Measurements from ENCODE around the gene GLG1. TPM values are rescaled to one million over a fixed set of nuclear protein-coding genes. Genes with fewer than 3 reads are reported as not detected.

Gene GLG1
- total RNA-seq, 1 donor from 2014 or later, result 153 TPM

DNA sequence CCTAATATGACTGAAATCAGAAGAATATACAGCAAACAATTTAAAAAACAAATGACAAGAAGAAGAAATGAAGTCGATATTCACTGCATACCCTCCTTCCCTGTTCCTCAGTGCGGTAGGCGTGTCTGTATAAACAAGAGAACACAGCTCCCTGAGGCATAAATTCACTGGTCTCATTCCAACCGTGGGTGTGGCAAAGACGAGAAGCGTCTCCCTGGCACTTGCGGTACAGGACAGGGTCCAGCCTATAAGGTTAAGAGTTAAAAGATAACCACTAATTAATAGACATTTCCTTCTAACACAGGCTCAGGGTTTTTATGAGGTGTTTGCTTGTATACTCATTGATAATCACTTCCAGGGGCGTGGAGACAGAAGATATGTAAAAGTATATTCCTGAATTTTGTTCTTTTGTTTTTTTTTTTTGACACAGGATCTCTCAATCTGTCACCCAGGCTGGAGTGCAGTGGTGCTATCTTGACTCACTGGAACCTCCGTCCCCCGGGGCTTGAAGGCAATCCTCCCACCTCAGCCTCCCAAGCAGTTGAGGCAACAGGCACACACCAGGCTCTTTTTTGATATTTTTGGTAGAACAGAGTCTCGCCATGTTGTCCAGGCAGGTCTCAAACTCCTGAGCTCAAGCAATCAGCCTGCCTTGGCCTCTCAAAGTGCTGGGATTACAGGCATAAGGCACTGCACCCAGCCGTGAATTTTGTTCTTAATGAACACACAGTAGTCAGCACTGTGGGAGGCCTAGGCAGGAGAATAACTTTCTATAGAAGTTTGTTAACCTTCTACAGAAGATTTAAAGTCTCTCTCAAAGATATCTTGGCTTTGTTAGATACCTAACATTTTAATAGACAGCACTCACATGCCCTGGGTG, 126.5 kb downstream of the GLG1 start:
- peaks cover 5% of the 10 kb centered on the region for H3K79me2 ChIP-seq (ENCODE audit: insufficient read depth, low read length)
- Mint-ChIP-seq H3K4me3 (ENCODE audit: unreplicated experiment) (no peak overlapping the region), H3K36me3 (ENCODE audit: low read depth, unreplicated experiment) (peaks cover 12% of the 10 kb centered on the region), H3K27me3 (ENCODE audit: low read depth, unreplicated experiment) (no peaks in the 10 kb centered on the region), H3K27ac (ENCODE audit: unreplicated experiment) (peak overlapping the region; percentile 18), H3K4me1 (ENCODE audit: low read depth, unreplicated experiment) (peaks cover 6% of the 10 kb centered on the region), H3K9me3 (ENCODE audit: unreplicated experiment) (no peaks in the 10 kb centered on the region)
- no peaks in the 10 kb centered on the region for H3K27me3 ChIP-seq (ENCODE audit: insufficient read depth, low read length)
- FAIRE-seq (no peak), DNase-seq (ENCODE audit: low read depth) (peak; percentile 33)
- no peak overlapping the region for H3K9ac ChIP-seq (ENCODE audit: low read length)
- no peak overlapping the region for H3K4me3 ChIP-seq (ENCODE audit: insufficient read depth, low read depth, low read length)
- no peak overlapping the region for H3K4me2 ChIP-seq (ENCODE audit: low read length)
- H3K4me1 ChIP-seq (ENCODE audit: insufficient read depth, low read length), result no peaks in the 10 kb centered on the region
- no peak overlapping the region for H3K27ac ChIP-seq (ENCODE audit: low read depth, low read length)
- no peak overlapping the region for H2AFZ ChIP-seq (ENCODE audit: low read depth, low read length)
- peaks cover 46% of the 10 kb centered on the region for H3K36me3 ChIP-seq (ENCODE audit: insufficient read depth, low read length)
- H4K20me1 ChIP-seq (ENCODE audit: insufficient read depth, low read length), result peaks cover 6% of the 10 kb centered on the region
- TF ChIP-seq EZH2 (IDR thresholded peaks at IDR 0.05; ENCODE audit: insufficient read depth, low read length), result no peak
- TF ChIP-seq, protein P1, sequence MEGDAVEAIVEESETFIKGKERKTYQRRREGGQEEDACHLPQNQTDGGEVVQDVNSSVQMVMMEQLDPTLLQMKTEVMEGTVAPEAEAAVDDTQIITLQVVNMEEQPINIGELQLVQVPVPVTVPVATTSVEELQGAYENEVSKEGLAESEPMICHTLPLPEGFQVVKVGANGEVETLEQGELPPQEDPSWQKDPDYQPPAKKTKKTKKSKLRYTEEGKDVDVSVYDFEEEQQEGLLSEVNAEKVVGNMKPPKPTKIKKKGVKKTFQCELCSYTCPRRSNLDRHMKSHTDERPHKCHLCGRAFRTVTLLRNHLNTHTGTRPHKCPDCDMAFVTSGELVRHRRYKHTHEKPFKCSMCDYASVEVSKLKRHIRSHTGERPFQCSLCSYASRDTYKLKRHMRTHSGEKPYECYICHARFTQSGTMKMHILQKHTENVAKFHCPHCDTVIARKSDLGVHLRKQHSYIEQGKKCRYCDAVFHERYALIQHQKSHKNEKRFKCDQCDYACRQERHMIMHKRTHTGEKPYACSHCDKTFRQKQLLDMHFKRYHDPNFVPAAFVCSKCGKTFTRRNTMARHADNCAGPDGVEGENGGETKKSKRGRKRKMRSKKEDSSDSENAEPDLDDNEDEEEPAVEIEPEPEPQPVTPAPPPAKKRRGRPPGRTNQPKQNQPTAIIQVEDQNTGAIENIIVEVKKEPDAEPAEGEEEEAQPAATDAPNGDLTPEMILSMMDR (IDR thresholded peaks at IDR 0.05; ENCODE audit: insufficient read depth, low read depth, low read length), result no peak
- no peaks in the 10 kb centered on the region for H3K9me3 ChIP-seq (ENCODE audit: insufficient read depth, low read depth, low read length)

DNA sequence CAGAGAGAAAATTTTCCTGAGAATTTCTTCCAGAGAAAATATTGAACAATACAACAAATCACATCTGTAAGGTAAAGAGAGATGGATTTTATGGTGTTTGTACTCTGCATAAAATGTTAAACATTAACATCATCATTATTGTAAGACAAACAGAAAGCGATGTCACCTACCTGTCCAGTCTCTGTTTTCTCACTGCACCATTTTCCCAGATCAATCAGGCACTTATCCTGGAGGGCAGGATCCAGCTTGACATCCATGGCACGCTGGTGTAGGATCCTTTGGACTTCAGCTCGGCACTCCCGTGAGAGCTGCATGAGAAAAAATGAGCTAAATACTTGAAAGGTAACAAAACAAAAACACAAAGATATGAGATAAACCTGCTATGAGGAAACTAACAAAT, 129.7 kb downstream of the GLG1 start:
- DNase-seq (ENCODE audit: low read depth), result no peak
- TF ChIP-seq, protein P1 (IDR thresholded peaks at IDR 0.05; ENCODE audit: insufficient read depth, low read depth, low read length), result no peak
- no peak for TF ChIP-seq EZH2 (IDR thresholded peaks at IDR 0.05; ENCODE audit: insufficient read depth, low read length)
- no peak overlapping the region for H3K27ac Mint-ChIP-seq (ENCODE audit: unreplicated experiment)
- Histone ChIP-seq H3K36me3 (ENCODE audit: insufficient read depth, low read length) (peaks cover 38% of the 10 kb centered on the region), H3K4me2 (ENCODE audit: low read length) (no peak overlapping the region), H4K20me1 (ENCODE audit: insufficient read depth, low read length) (peaks cover 6% of the 10 kb centered on the region), H2AFZ (ENCODE audit: low read depth, low read length) (no peak overlapping the region), H3K27me3 (ENCODE audit: insufficient read depth, low read length) (no peaks in the 10 kb centered on the region), H3K9ac (ENCODE audit: low read length) (no peak overlapping the region), H3K4me3 (ENCODE audit: insufficient read depth, low read depth, low read length) (no peak overlapping the region), H3K27ac (ENCODE audit: low read depth, low read length) (no peak overlapping the region), H3K79me2 (ENCODE audit: insufficient read depth, low read length) (peaks cover 5% of the 10 kb centered on the region), H3K9me3 (ENCODE audit: insufficient read depth, low read depth, low read length) (no peaks in the 10 kb centered on the region), H3K4me1 (ENCODE audit: insufficient read depth, low read length) (no peaks in the 10 kb centered on the region)
- no peak overlapping the region for H3K4me3 Mint-ChIP-seq (ENCODE audit: unreplicated experiment)
- peaks cover 19% of the 10 kb centered on the region for H3K36me3 Mint-ChIP-seq (ENCODE audit: low read depth, unreplicated experiment)
- no peaks in the 10 kb centered on the region for H3K9me3 Mint-ChIP-seq (ENCODE audit: unreplicated experiment)
- no peaks in the 10 kb centered on the region for H3K27me3 Mint-ChIP-seq (ENCODE audit: low read depth, unreplicated experiment)
- H3K4me1 Mint-ChIP-seq (ENCODE audit: low read depth, unreplicated experiment), result peaks cover 6% of the 10 kb centered on the region
- FAIRE-seq, result no peak

DNA sequence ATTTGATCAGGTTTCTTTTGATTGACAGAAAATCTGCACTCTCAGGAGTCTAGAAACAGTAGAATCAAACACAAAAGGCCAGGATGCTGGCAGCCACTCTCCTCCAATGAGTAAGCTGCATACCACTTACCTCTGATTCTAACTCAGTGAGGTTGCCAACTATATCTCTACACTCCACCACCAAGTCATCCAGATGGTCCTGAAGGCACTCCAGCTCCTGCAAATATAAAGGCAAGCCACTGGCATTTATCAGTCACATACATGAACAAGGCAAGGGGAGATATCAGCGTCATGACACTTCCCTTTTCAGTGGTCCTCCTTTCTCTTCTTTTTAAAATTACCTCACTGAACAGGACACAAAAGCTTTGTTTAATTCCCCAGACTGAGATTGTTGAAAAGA, 132.5 kb downstream of the GLG1 start:
- H3K9ac ChIP-seq (ENCODE audit: low read length), result no peak overlapping the region
- H3K27ac Mint-ChIP-seq (ENCODE audit: unreplicated experiment), result no peak overlapping the region
- no peak overlapping the region for H3K4me2 ChIP-seq (ENCODE audit: low read length)
- TF ChIP-seq EZH2 (IDR thresholded peaks at IDR 0.05; ENCODE audit: insufficient read depth, low read length), result no peak
- TF ChIP-seq, protein P1 (IDR thresholded peaks at IDR 0.05; ENCODE audit: insufficient read depth, low read depth, low read length), result no peak
- H3K36me3 ChIP-seq (ENCODE audit: insufficient read depth, low read length), result peaks cover 53% of the 10 kb centered on the region
- H2AFZ ChIP-seq (ENCODE audit: low read depth, low read length), result no peak overlapping the region
- H3K4me1 Mint-ChIP-seq (ENCODE audit: low read depth, unreplicated experiment), result no peaks in the 10 kb centered on the region
- H3K27me3 ChIP-seq (ENCODE audit: insufficient read depth, low read length), result no peaks in the 10 kb centered on the region
- H3K4me3 ChIP-seq (ENCODE audit: insufficient read depth, low read depth, low read length), result no peak overlapping the region
- H3K27ac ChIP-seq (ENCODE audit: low read depth, low read length), result no peak overlapping the region
- DNase-seq (ENCODE audit: low read depth), result no peak
- no peaks in the 10 kb centered on the region for H3K9me3 ChIP-seq (ENCODE audit: insufficient read depth, low read depth, low read length)
- peaks cover 5% of the 10 kb centered on the region for H3K79me2 ChIP-seq (ENCODE audit: insufficient read depth, low read length)
- H3K4me1 ChIP-seq (ENCODE audit: insufficient read depth, low read length), result no peaks in the 10 kb centered on the region
- no peak overlapping the region for H3K4me3 Mint-ChIP-seq (ENCODE audit: unreplicated experiment)
- no peaks in the 10 kb centered on the region for H3K9me3 Mint-ChIP-seq (ENCODE audit: unreplicated experiment)
- no peak for FAIRE-seq
- H3K27me3 Mint-ChIP-seq (ENCODE audit: low read depth, unreplicated experiment), result no peaks in the 10 kb centered on the region
- peaks cover 6% of the 10 kb centered on the region for H4K20me1 ChIP-seq (ENCODE audit: insufficient read depth, low read length)
- peaks cover 25% of the 10 kb centered on the region for H3K36me3 Mint-ChIP-seq (ENCODE audit: low read depth, unreplicated experiment)
